Left hindlimb (tissue), 1 donor: ENCODE data around the gene ZNF79.

Source experiments
- DNase-seq: peaks from one replicate; pipeline ENCODE4 v3.0.0-alpha.2; 2018

ZNF79 gene

DNA sequence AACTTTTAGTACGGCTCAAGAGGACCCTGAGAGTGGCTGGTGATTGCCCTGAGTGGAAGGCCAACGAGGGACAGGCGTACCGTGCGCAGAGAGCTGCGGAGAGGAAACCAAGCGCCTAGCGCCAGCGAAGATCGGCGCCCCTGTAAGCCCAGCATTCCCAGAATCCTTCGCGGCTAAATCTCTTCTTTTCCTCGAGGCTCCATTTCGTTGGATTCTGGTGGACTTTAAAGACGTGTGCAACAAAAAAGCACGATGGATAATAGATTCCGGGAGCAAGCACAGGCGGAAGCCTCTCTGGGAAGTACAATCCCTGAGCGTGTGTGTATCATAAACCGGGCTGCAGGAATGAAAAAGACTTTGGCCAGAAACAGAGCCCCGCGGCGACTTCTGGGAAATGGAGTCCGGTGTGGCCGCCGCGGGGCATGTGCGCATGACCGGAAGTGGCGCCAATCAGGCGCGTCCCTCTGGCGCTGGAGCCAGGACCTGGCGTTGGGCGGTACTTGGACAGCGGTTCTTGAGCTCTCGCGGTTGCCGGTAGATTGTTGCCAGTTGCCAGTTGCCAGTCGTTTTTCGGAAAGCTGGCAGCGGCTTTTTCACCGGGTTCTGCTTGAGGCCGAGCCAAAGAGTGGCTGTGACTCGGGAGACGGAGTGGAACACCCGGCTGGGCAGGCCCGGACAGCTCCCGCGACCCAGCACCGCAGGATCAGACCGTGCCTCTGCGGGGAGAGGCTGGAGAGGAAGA lies at the start of gene ZNF79:
ZNF79 (plus strand) TSS at position 449 of the 742 bp plus-strand sequence. CDS start 406 bp downstream, outside the sequence.
- peak; percentile 96 for DNase-seq

DNA sequence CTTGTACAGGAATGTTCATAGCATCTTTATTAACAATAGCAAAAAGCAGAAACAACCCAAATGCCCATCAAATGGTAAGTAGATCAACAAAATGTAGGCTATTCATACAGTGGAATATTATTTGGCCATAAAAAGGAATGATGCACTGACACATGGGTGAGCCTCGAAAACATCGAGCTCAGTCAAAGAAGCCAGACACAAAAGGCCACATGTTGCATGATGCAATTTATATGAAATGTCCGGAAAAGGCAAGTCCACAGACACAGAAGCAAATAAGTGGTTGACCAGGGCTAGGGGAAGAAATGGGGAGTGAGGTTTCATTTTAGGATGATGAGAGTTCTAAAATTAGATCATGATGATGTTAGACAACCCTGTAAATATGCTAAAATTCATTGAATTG lies 43.7 kb upstream of the ZNF79 start:
- DNase-seq: no peak

DNA sequence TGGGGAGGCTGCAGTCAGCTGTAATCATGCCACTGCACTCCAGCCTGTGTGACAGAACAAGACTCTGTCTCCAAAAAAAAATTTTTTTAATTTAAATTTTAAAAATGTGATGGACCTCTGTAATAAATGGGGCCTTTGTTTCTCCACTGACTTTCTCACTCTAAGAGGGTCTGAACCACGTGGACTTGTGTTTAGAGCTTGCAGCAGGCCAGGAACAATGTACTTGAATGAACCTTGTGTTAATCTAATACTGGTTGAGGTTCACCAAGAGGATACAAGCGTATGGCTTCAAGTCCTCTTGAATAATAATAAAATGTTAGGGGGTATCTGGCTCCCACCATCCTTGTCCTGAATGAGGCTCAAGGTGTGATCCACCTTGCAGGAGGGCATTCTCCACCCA lies 41.6 kb upstream of the ZNF79 start:
- no peak for DNase-seq

DNA sequence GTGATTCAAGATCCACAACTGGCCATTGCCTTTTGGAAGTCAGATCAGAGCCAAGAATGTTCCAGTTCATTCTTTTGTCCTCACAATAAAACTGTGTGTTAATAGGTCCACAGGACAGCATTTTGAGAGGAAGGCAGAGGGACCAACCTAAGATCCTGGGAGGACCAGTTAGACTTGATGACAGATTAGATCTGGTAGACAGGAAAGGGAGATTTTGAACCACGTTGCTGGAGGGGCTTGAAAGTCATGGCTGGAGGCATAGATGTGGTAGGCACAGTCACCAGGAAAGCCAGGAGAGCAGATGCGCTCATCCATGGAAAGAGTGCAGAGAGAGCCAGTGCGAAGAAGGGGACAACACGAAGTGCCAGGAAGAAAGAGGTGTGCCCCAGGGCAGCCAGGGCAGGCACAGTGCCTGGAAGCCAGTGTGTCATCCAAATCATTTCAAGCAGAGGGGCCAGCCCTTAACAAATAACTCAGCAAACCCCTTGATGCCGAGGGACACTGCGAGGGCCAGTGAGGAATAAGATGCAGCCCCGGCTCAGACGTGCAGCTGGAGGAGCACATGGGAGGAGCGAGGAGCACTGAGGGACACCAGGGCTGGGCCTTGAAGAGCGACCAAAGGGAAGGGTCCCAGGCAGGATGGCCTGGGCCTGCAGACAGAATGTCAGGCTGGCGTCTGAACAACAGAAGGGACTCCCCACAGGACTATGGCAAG lies 40.0 kb upstream of the ZNF79 start:
- no peak for DNase-seq

DNA sequence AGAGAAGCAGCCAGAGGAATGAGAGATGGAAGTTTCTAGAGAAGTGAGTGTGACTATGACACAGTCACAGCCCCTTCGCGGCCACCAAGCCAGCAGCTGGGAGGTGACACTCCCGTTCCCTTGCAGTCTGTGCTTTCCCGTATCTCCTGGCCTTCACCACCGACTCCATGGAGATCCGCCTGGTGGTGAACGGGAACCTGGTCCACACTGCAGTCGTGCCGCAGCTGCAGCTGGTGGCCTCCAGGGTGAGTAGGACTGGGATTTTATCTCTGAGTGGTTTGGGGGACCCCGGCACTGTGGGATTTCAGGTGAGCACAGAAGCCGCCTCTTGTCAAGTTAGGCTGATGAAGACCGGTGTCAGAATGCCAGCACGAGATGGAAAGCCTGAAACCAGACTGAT lies 39.3 kb upstream of the ZNF79 start:
- no peak for DNase-seq

DNA sequence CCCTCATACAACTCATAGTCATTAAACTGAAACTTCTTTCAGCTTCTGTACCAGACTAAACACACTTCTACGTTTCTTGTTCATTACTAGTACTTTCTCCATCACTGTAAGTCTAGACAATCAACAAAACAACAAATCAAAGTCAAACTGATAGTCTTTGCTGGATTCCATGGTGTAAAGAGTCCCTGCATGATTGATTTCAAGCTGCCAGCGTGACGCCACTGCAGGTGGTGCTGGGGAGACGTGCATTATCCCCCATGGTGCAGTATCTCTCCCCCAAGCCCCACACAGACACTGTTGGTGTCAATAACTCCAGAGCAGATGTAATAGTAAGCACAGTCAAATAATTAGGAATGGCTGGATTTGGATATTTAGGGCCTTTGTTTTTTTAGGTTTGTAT lies 37.9 kb upstream of the ZNF79 start:
- DNase-seq: no peak

DNA sequence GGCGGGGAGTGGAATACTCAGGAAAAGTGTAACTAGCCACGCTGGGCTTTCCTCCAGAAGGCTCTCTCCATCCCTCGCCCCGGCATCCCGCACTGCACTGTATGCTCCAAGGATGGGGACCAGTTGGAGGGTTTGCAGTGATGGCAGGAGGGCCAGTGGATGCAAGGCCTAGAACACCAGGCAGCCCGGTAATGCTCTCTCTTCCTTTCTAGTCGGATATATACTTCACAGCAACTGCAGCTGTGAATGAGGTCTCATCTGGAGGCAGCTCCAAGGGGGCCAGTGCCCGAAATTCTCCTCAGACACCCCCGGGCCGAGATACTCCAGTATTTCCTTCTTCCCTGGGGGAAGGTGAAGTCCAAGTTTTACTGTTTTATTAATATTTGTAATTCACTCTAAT lies 37.2 kb upstream of the ZNF79 start:
- DNase-seq: no peak

DNA sequence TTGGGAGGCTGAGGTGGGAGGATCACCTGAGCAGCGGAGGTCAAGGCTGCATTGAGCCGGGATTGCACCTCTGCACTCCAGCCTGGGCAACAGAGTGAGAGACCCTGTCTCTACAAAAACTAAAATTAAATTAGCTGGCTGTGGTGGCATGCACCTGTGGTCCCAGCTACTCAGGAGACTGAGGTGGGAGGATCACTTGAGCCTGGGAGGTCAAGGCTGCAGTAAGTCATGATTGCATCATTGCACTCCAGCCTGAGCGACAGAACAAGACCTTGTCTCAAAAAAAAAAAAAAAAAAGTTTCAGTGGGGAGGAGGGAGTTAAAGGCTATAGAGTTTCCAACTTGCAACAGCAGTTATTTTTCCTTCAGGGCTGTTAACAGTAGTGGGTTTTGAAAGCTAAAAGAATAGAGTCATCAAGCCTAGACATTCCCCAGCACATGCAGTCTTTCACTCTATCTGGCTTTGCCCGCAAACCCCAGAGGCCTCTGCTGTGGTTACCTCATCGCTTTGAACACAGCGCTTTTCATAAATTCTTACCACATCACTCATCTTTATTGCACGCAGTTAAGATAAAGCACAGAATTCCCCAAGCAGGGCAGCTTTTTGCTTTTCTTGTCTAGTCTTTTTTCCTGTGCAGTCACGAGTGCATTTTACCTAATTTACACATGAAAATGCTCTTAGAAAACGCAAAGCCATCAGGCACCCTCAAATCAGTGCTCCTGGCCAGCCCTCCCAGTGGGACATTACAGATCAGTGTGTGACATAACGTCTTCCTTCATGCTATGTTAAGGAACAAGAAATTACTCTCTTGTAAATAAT lies 35.9 kb upstream of the ZNF79 start:
- peak; percentile 65 for DNase-seq

DNA sequence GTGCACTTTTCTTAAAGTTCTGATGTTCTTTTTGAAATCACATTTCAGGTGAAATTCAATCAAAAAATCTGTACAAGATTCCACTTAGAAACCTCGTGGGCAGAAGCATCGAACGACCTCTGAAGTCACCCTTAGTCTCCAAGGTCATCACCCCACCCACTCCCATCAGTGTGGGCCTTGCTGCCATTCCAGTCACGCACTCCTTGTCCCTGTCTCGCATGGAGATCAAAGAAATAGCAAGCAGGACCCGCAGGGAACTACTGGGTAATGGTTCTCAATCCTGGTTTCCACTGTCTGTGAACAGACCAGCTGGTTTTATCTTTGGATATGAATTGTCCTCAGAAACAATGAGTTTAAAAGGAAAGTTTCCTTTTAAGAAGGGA lies 35.3 kb upstream of the ZNF79 start:
- no peak for DNase-seq

DNA sequence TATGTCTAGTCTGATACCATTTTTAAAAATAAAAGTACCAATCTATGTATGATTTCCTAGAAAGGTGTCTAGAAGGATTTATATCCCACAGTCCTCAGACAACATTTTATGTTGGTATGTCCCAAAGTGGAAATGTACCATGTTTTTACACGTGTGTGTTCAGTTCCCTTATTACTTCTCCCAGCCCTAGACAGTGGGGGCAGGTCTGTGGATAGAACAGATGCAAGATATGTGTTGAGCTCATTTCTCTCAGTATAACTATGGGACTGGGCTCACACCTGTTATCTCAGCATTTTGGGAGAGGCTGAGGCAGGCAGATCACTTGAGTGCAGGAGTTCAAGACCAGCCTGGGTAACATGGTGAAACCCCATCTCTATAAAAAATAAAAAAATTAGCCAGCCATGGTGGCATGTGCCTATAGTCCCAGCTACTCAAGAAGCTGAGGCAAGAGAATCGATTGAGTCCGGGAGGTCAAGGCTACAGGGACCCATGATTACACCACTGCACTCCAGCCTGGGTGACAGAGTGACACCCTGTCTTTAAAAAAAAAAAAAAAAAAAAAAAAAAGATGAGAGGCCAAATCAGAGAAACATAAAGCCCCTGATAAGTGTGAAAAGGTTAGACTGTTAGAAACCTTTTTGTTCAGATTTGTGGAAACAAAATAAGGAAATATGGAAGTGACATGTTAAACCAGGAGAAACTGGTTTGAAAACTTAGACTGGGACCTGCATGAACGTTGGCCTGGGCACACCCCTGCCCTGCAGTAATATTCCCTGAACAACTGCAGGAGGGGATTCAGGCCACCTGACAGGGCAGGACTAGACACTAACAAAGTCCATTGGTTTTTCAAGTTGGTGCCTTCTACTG lies 34.6 kb upstream of the ZNF79 start:
- DNase-seq: no peak

DNA sequence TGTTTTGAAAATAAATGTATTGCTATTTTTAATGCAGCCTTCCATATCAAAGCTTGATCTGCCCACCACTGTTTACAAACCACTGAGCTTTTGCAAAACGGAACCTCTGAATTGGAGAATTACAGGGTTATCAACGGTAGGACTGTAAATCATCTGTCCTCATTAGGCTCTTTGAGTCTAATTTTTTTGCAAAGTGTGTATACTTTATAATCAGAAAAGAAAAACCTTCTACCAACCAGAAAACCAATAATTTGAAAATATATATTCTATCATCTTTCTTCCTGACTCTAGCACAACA lies 34.0 kb upstream of the ZNF79 start:
- DNase-seq: no peak

DNA sequence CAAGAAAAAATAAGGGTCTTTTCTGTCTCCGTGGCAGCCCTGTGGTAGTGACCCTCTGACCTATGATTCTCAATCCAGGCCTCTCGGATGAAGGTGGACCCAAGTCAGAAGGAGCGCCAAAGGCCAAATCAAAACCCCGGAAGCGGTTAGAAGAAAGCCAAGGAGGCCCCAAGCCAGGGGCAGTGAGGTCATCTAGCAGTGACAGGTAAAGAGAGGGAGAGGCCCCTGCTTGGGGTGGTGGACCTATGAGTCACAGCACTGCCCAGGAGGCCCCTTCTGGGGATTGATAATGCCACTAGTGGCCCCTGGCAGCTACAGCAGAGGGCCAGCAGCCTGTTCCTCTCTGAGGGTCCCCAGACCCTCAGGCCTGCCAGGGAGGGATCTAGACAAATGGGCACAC lies 33.6 kb upstream of the ZNF79 start:
- DNase-seq: no peak

DNA sequence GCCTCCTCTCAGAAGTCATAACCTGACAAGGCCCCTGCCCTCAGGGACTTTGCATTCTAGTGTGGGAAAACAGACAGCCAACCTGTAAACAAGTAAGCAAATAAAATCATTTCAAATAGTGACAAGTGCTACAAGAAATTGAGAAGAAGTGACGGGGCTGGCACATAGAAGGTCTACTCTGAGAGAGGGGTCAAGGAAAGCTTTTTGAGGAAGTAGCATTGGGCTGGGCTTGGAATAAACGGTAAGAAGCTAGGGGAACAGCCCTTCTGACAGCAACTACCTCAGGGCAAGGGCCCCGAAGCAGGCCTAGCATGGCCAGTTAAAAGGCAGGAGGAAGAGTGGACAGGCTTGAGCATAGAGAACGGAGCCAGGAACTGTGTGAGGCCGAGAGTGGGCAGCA lies 32.0 kb upstream of the ZNF79 start:
- DNase-seq: no peak

DNA sequence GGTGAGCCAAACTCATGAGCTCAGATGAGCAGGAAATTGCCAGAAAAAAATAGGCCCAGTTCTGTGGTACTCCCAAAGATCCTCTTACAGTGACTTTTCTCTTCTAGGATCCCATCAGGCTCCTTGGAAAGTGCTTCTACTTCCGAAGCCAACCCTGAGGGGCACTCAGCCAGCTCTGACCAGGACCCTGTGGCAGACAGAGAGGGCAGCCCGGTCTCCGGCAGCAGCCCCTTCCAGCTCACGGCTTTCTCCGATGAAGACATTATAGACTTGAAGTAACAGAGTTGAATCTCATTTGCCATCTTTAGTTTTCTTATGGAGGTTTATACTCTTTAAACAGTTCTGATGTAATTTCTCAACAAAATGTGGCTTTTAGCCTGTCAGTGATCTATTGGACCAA lies 31.2 kb upstream of the ZNF79 start:
- DNase-seq: no peak

DNA sequence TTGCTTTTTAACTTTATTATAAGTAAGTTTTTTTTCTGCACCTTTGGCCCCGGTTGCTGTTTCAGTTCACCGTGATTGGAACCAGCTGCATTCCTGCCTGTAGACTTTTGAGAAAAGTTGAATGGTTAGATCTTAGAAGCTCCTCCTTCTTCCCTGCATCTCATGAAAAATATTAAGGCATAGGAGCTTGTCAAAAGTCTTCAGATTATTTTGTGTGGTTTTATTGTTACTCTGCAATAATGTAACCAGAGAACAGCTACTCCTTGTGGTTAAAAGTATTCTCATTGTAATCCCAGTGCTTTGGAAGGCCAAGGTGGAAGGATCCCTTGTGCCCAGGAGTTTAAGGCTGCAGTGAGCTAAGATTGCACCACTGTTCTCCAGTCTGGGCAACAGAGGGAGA lies 30.5 kb upstream of the ZNF79 start:
- no peak for DNase-seq

DNA sequence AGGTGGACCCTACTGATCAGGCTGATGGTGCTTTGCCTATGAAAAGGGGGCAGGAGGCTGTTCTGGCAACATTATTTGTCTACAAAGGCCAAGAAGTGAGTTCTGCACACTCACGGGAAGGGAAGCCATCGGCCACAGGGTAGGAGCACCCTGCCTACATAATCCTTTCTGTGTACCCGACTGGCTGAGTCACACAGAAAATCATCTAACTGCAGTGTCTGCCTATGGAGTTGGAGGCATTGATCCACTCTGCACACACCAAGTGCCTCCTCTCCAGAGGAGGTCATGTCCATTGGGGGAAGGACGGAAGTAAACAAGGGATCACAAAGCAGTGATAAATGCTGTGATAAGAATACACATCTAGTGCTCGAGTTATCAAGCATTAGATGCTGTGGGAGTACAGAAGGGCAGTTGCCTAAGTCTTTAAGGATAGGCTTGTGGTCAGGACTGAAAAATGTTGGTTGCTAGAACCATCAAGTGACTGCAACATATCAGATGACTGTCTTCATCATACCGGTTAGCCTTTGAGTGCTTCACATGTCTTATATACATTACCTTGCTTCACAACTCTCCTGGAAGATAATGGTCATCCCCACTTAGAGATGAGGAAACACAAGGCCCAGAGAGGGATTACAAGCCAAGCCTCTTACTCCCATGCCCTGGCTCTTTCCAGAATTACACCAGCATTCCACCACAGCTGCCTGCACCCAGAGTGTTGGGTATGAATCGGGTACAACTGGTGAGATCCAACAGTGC lies 28.5 kb upstream of the ZNF79 start:
- DNase-seq: no peak

DNA sequence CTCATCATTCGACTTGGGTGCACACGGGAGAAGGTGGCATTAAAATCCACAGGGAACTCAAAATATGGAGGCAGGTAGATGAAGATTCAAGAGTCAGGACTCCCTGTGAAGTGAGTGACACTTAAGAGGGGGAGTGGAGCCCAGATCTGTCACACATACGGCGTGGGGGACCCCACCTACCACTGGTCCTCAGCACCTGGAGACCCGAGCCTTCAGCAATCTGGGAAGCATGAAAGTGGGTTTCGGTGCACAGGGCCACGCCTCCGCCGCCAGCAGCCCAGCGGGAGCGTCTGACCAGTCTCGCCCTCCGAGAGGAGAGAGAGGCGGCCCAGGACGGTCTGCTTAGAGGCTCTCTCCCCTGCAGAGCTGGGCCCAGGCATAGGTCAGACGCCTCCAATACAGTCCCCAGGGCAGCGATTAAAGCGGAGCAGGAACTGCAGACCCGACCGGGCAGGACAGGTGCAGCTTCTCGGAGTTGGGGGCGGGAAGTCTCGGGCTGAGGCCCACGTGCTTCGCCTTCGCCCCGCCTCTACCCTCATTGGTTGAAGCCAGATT lies 27.9 kb upstream of the ZNF79 start:
- no peak for DNase-seq

DNA sequence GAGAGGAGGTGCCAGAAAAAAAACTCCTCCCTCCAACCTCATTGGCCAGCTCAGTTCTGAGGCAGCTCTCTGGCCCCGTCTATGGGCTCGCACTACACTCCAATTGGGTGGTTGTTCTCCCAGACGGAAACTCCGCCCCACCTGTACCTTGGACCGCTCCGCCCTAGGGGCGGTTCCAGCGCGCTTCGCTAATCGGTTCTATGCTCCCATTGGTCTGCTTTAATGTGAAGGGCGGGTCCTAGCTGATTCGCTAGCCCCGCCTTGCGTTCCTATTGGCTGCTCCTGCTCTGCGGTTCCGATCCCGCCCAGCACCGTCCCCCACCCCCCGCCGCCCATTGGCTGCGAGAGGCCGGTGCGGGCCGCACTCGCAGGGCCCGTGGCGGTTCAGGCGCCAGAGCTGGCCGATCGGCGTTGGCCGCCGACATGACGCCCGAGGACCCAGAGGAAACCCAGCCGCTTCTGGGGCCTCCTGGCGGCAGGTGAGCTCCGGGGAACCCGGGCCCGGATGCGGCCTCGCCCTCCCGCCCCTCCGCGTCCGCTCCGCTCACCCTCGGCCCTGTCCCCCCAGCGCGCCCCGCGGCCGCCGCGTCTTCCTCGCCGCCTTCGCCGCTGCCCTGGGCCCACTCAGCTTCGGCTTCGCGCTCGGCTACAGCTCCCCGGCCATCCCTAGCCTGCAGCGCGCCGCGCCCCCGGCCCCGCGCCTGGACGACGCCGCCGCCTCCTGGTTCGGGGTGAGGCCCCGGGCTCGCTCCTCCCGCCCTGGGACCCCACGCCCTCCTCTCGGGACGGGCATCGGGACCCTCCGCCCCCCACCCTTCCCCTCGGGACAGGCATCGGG lies 27.2 kb upstream of the ZNF79 start, which contains the start of gene SLC2A8:
SLC2A8 (plus strand) TSS at position 362 of the 838 bp plus-strand sequence; CDS start at position 424, 62 bp downstream.
- peak; percentile 99 for DNase-seq

DNA sequence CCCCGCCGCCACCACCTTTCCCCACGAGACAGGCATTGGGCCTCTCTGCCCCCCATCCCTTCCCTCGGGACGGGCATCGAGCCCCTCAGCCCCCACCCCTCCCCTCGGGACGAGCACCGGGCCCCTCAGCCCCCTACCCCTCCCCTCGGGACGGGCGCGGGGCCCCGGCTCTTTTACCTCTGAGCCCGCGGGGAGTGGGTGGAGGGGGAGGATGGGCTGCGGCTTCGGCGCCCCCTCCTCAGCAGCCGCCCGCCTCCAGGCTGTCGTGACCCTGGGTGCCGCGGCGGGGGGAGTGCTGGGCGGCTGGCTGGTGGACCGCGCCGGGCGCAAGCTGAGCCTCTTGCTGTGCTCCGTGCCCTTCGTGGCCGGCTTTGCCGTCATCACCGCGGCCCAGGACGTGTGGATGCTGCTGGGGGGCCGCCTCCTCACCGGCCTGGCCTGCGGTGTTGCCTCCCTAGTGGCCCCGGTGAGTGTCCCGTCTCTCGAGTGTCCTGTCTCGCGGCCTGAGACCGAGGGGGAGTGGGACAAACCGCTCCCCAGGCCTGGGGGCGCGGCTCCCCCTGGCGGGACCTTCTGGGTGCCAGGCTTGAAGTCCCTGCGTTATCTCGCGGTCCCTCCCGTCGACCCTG lies 26.4 kb upstream of the ZNF79 start:
- peak; percentile 61 for DNase-seq

DNA sequence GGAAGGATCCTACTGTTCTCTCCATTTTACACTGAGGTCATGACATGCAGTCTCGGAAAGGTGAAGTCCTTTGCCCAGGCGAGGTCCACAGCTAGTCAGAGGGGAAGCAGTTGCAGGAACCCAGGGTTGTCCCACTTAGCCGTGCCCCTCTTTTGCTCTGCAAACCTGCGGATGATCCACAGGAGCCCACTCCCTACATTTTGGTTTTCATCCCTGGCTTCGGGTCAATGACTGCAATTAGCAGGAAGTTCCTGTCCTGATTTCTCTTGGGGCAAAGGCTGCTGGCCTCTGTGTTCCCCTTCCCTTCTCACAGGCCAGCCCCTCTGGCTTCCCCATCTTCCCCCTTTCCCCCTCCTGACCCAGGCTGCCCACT lies 25.9 kb upstream of the ZNF79 start:
- no peak for DNase-seq
